ENCODE measurements around the gene ROR2. TPM values are rescaled to one million over a fixed set of nuclear protein-coding genes. Genes with fewer than 3 reads are reported as not detected.
"Not testable (repeated sequence)": the region's sequence is repeated elsewhere in the genome, so short reads cannot be mapped to it uniquely, and the experiment has no call there.

ROR2 gene
- total RNA-seq, 2 donors from 2014 or later: 0.11 TPM; not detected in 1

DNA sequence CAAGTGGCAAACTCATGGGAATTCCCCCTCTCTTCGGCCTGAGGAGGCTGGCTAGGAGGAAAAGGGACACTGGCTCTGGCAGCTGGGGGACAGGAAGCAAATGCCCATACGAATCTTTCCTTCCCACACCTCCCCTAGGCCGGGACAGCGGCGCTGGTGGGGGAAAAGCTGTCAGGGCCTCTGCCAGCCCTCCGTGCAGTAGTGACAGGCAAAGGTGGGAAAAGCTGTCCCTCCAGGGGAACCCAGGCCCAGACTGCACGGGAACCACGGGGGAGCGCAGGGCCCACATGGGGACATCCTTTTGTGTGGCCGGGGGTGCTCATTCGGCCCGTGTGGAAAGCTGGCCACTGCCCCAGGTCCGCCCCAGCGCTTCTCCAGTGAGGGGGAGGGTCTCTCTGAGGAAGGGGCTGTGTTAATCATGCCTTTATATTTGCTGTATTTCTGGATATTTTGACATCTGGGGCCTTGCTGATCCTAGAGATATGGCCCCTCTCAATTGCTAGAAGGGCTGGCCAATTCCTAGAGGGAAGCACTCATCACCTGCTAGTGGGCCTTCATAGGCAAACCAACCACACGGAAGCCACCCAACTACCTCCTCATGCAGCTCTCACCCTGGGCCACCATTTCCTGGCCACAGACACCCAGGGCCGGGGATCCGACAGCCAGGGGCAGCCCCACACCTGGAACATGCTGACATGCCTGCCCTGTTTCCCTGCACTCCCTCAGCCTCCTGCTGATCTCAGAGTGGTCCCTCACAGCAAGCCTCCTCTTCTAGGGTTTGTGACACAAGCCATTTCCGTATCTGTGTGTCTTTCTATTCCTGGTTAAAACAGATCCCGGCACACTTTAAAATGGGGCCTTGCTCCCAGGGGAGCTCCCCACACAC is 138.8 kb downstream of the ROR2 start:
- no peak overlapping the region for H3K27ac Mint-ChIP-seq
- H3K36me3 Mint-ChIP-seq: no peaks in the 10 kb centered on the region
- ATAC-seq (no peak), DNase-seq (ENCODE audit: low spot score) (no peak)
- H3K27me3 Mint-ChIP-seq: peaks cover 0 to 7% of the 10 kb centered on the region in 2 donors
- H3K9me3 Mint-ChIP-seq: no peaks in the 10 kb centered on the region
- H3K4me1 Mint-ChIP-seq (ENCODE audit: low read depth in 2 of 2): no peaks in the 10 kb centered on the region
- no peak overlapping the region for H3K4me3 Mint-ChIP-seq

DNA sequence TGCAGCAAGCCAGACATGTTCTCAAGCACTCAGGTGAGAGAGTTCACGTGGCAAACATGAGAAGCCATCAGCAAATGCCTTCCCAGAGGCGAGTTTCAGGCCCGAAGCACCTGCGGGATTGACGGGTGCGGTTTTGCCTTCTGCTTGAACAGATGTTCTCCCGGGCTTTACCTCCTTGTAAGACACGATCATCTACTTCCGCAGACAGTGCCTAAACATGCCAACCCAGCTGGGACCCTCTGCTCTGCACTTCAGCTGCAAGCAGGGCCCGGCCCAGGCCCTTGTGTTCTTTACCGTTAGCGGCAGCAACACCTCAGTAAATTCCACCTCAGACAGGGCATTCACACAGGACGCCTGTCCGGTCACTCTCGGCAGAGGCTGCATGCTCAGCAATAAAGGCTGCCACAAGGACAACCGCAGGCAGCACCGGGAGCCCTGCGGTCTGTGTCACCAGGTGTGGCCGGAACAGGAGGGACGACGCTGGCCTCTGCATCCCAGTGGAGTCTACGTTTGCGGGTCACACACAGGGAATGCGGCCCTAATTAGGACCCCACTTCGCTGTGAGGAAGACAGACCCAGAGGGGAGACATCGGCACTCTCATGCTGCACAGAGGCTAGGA is 139.6 kb downstream of the ROR2 start:
- H3K4me1 Mint-ChIP-seq (ENCODE audit: low read depth in 2 of 2): no peaks in the 10 kb centered on the region
- no peak overlapping the region for H3K27ac Mint-ChIP-seq
- no peak for ATAC-seq
- H3K9me3 Mint-ChIP-seq: no peaks in the 10 kb centered on the region
- no peaks in the 10 kb centered on the region for H3K36me3 Mint-ChIP-seq
- H3K27me3 Mint-ChIP-seq: peaks cover 3 to 7% of the 10 kb centered on the region in 2 donors
- DNase-seq (ENCODE audit: low spot score): no peak
- no peak overlapping the region for H3K4me3 Mint-ChIP-seq

DNA sequence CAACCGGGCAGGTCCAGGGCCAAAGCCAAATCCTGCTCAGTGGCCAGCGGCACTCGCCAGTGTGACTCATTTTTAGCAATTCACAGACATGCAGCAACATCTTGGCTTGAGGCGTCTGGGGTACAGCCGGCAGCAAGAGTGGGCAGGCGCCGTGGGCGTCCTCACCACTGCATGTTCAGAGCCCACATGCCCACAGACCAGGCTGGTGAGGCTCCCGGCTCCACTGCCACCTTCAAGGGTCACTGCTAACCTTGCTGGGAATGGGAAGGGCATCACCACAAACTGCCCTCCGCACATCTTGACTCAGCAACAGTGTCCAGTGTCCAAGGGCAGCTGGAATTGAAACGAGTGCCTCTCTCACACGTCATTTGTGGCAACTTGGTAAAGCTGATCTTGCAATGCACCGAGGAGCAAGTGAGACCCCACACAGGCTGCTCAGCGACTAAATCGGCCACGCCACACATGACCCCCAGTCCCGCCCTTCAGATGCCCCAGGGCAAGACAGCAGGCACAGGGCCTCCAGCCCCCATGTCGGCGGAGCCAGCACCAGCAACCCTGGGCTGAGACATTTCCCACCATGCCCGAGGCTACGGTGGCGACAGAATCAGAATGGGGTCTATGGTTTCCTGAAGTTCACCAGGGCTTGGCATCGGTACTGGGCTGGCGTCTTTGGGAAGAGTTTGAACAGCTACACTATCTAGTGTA is 140.3 kb downstream of the ROR2 start:
- DNase-seq (ENCODE audit: low spot score) (no peak), ATAC-seq (no peak)
- Mint-ChIP-seq H3K36me3 (no peaks in the 10 kb centered on the region), H3K27ac (no peak overlapping the region), H3K27me3 (peaks cover 4 to 7% of the 10 kb centered on the region in 2 donors), H3K4me3 (no peak overlapping the region), H3K4me1 (ENCODE audit: low read depth in 2 of 2) (no peaks in the 10 kb centered on the region), H3K9me3 (no peaks in the 10 kb centered on the region)

DNA sequence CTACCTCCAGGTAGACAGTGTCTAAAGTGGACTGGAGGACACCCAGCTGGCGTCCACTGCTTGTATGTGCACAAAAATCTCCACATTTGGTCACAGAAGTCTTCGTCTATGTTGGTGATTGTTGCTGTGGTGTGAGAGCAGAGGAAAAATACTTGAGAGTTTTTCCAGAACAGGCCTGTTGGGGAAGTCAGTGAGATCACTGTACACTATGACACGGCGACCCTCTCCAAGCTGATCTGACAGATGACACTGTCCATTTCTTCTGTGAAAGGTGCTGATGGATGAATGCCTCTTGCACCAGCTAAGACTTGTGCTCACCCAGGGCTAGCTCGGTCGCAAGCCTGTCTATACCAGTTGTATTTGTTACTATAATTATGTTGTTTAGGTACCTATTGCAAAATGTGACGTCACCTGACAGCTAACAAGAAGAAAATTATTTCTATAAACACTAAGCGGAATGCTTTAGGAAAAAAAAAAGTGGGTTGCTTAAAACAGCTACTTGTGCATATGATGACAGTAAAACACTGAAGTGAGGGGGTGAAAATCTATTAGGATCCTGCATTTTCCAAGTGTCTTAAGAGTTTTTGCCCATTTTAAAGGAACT is 142.3 kb downstream of the ROR2 start:
- no peak for DNase-seq (ENCODE audit: low spot score)
- no peak overlapping the region for H3K4me3 Mint-ChIP-seq
- peaks cover 4 to 15% of the 10 kb centered on the region in 2 donors for H3K27me3 Mint-ChIP-seq
- ATAC-seq: no peak
- H3K9me3 Mint-ChIP-seq: no peaks in the 10 kb centered on the region
- H3K36me3 Mint-ChIP-seq: no peaks in the 10 kb centered on the region
- H3K4me1 Mint-ChIP-seq (ENCODE audit: low read depth in 2 of 2): no peaks in the 10 kb centered on the region
- H3K27ac Mint-ChIP-seq: no peak overlapping the region

DNA sequence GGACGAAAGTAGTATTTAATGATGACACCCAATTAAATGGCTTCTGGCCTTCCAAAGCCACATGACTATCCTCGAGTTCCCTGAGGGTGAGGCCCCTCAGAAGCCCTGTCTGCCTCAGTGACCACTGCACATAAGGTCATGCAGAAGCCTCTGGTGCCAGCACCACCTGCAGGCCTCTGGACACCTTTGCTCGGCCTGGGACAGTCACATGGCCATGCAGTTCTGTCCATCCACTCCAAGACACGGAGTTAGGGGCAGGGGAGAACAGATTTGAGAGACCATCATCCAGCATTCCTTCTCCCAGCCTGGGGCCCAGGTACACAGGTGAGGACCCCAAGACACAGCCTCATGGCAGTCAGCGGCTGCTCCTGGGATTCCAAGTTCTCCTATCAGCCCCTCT is 145.0 kb downstream of the ROR2 start:
- Mint-ChIP-seq H3K9me3 (no peaks in the 10 kb centered on the region), H3K27ac (no peak overlapping the region), H3K27me3 (peaks cover 4 to 19% of the 10 kb centered on the region in 2 donors), H3K36me3 (no peaks in the 10 kb centered on the region), H3K4me3 (no peak overlapping the region), H3K4me1 (ENCODE audit: low read depth in 2 of 2) (peaks cover 0 to 2% of the 10 kb centered on the region in 2 donors)
- ATAC-seq (no peak), DNase-seq (ENCODE audit: low spot score) (no peak)

DNA sequence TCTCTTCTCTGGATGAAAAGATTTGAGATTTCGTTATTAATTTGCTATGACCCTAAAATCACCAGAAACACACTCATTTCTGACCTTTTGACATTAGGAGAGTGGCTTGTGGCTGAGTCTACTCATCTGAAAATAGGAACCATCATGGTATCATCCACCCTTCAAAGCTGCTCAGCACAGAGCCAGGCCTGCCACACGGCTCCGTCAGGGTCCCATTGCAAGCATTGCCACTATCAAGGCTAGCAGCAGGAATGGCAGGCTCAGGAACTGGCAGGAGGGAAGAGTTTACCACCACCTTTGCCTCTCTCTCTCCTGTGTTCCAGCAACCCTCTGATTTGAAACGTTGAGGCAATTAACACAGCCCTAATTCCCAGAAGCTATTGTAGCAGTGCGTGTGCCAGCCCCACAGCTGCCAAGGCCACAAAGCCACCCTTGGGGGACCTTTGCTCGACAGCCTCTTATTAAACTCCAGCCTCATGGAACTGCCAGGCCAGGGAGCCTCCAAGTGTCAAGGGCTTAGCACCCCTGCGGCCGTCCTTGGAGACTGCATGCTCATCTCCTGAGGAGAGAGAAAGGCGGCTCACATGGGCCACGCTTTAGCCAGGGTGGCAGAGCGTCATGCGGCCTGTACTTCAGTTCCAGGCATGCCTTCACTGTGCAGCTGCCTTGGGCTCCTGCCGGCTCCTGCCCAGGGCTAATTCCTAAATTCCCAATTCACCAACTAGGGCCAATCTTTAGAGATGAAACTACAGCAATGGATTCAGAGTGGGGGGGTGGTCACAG is 145.9 kb downstream of the ROR2 start:
- no peak for ATAC-seq
- Mint-ChIP-seq H3K9me3 (no peaks in the 10 kb centered on the region), H3K4me1 (ENCODE audit: low read depth in 2 of 2) (peaks cover 6 to 7% of the 10 kb centered on the region in 2 donors), H3K27ac (no peak overlapping the region), H3K36me3 (no peaks in the 10 kb centered on the region), H3K27me3 (peaks cover 4 to 17% of the 10 kb centered on the region in 2 donors), H3K4me3 (no peak overlapping the region)
- DNase-seq (ENCODE audit: low spot score): no peak

DNA sequence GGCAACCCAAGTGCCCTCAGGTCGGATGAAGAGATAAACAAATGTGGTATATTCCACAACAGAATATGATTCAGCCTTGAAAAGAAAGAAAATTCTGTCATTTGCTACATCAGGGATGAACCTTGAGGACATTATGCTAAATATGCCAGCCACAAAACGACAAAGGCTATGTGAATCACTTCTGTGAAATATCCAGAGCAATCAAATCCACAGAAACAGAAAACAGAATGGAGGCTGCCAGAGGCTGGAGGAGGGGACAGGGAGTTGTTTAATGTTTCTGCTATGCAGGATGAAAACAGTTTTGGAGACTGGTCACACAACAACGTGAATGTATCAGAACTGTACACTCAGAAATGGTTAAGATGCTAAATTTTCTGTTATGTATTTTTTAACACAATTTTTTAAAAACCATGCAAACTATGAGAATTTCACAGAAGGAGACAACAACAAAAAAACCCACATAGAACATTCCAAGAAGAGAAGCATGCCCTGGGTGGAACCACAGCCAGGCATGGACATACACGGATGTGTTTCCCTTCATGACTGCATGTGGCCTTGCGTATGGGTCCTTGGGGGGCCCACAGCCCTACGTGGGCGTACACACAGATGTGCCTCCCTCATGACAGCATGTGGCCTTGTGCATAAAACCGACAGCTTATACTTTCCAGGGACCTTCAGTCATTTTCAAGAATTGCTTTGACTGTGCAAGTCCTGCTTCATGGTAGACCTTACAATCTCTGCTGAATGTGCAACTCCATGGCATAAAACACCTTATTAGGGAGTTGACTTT is 146.7 kb downstream of the ROR2 start:
- Mint-ChIP-seq H3K4me3 (no peak overlapping the region), H3K36me3 (peaks cover 5% of the 10 kb centered on the region), H3K27ac (no peak overlapping the region), H3K4me1 (ENCODE audit: low read depth in 2 of 2) (peaks cover 13 to 14% of the 10 kb centered on the region in 2 donors), H3K27me3 (peaks cover 4 to 13% of the 10 kb centered on the region in 2 donors), H3K9me3 (peaks cover 5% of the 10 kb centered on the region)
- DNase-seq (ENCODE audit: low spot score) (no peak), ATAC-seq (no peak)

DNA sequence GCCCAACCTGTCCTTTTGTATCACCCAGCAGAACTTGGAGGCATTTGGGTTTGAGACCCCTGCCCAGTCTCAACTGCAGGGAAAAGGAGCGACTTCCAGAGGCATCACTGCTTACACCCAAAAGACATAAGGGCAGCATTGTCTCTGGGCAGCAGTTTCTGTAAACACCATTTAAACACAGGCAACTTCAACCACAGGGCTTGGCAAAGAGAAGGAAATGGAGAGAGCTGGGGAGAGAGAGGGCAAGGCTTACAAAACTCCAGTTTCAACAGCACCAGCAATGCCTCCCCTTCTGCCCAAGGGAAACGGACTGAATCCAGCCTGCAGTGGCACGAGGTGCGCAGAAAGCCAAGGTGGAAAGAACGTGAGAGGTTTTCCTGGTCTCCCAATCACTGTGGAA is 147.6 kb downstream of the ROR2 start:
- peaks cover 5% of the 10 kb centered on the region for H3K36me3 Mint-ChIP-seq
- no peak overlapping the region for H3K27ac Mint-ChIP-seq
- ATAC-seq (no peak), DNase-seq (ENCODE audit: low spot score) (no peak)
- H3K4me1 Mint-ChIP-seq (ENCODE audit: low read depth in 2 of 2): peaks cover 13 to 14% of the 10 kb centered on the region in 2 donors
- peaks cover 4 to 13% of the 10 kb centered on the region in 2 donors for H3K27me3 Mint-ChIP-seq
- H3K4me3 Mint-ChIP-seq: no peak overlapping the region
- H3K9me3 Mint-ChIP-seq: peaks cover 5% of the 10 kb centered on the region

DNA sequence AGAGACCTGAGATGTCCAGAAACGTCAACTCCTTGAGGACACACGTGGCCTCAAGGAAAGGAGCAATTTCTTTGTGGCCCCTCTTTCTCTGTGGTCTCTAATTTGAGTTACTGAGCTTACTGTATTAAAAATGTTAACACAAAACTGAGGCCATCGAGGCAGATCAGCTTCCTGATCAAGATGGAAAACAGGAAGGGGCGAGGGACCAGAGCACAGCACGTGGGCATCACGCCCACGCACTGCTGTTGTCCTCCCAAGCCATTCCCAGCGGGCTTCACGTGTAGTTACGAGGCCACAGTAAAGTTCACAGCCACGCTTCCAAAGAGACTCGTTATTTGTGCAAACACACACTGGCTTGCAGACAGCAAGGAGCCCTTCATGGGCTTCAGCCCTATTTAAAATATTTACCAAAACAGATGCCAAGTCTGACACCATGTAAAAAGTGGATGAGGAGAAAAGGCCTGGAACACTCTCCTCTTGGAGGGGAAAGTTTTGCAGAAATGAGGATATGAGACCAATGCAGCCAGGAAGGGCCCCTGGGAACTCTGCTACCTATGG is 149.5 kb downstream of the ROR2 start:
- Mint-ChIP-seq H3K27me3 (peaks cover 3 to 13% of the 10 kb centered on the region in 2 donors), H3K4me1 (ENCODE audit: low read depth in 2 of 2) (peaks cover 14 to 19% of the 10 kb centered on the region in 2 donors), H3K36me3 (peaks cover 5% of the 10 kb centered on the region), H3K27ac (no peak overlapping the region), H3K9me3 (peaks cover 5% of the 10 kb centered on the region), H3K4me3 (no peak overlapping the region)
- no peak for ATAC-seq
- DNase-seq (ENCODE audit: low spot score): no peak

DNA sequence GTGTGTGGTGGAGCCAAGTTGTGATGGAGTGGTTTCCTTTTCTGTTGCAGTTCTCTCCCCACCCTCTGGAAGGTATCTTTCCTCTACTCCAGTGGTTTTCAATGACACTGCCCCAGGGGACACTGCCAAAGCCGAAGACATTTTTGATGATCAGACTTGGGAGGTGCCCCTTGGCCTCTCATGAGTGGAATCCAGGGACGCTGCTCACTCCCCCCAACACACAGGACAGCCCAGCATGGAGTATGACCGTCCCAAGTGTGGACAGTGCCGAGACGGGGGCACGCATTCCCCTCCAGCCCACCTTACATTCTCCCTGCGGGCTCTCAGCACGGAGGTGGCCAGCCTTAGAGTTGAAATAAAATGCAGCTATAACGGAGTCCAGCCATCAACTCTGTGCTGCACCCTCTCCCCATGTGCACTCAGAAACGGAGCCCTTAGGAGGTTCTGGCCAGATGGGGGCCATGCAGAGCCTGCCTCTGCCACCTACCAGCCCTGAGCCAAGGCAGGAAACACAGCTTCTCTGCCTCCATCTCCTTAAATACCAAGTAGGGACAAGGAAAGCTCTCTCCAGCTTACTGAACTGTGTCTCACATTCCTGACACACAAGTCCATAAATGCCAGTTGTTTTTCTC is 150.8 kb downstream of the ROR2 start:
- ATAC-seq (no peak), DNase-seq (ENCODE audit: low spot score) (no peak)
- Mint-ChIP-seq H3K36me3 (peaks cover 5% of the 10 kb centered on the region), H3K27ac (peak overlapping the region; percentile 74 to 82), H3K9me3 (peaks cover 5% of the 10 kb centered on the region), H3K27me3 (peaks cover 0 to 13% of the 10 kb centered on the region in 2 donors), H3K4me1 (ENCODE audit: low read depth in 2 of 2) (peaks cover 14 to 19% of the 10 kb centered on the region in 2 donors), H3K4me3 (peak overlapping the region; percentile 61)

DNA sequence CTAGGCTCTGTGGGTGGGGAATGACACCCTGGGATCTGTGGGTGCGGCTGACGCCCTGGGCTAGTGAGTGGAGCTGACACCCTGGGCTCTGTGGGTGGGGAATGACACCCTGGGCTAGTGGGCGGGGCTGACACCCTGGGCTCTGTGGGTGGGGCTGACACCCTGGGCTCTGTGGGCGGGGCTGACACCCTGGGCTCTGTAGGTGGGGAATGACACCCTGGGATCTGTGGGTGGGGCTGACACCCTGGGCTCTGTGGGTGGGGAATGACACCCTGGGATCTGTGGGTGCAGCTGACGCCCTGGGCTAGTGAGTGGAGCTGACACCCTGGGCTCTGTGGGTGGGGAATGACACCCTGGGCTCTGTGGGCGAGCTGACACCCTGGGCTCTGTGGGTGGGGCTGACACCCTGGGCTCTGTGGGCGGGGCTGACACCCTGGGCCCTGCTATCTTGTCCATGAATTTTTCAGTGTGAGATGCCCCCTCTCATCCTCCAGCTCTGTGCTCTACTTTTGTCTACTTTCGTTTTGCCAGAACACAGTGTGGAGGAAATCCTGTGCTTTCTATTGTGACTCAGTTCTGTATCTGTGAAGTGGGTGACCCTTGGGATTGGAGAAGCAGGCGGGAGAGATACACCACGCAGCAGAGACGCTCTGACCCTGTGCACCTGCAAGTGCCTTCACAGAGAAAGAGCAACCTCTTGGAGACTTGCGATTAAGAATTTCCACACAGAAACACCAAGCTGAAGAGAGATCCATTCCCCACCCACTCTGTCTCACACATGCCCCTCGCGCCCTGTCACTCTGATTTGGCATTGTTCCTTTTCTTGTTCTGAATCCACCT is 151.5 kb downstream of the ROR2 start:
- not testable (repeated sequence) for H3K9me3 Mint-ChIP-seq; H3K36me3 Mint-ChIP-seq; DNase-seq (ENCODE audit: low spot score)
- ATAC-seq: peak; percentile 40 to 82
- peak overlapping the region; percentile 61 for H3K4me3 Mint-ChIP-seq
- H3K27ac Mint-ChIP-seq: peak overlapping the region; percentile 74 to 82
- peaks cover 14 to 19% of the 10 kb centered on the region in 2 donors for H3K4me1 Mint-ChIP-seq (ENCODE audit: low read depth in 2 of 2)
- peaks cover 0 to 12% of the 10 kb centered on the region in 2 donors for H3K27me3 Mint-ChIP-seq

Data from natural killer cell treated with Interleukin-12 subunit alpha and Interleukin-12 subunit beta and Interleukin-15 and Interleukin-18, amount 100 ng/mL, for 72 hours (primary cell).